ENCODE results near the gene LRP1-AS.

GRCh38 chr12:57195186-57195585 is 47.8 kb upstream of the LRP1-AS start:
- TF ChIP-seq, protein P1, sequence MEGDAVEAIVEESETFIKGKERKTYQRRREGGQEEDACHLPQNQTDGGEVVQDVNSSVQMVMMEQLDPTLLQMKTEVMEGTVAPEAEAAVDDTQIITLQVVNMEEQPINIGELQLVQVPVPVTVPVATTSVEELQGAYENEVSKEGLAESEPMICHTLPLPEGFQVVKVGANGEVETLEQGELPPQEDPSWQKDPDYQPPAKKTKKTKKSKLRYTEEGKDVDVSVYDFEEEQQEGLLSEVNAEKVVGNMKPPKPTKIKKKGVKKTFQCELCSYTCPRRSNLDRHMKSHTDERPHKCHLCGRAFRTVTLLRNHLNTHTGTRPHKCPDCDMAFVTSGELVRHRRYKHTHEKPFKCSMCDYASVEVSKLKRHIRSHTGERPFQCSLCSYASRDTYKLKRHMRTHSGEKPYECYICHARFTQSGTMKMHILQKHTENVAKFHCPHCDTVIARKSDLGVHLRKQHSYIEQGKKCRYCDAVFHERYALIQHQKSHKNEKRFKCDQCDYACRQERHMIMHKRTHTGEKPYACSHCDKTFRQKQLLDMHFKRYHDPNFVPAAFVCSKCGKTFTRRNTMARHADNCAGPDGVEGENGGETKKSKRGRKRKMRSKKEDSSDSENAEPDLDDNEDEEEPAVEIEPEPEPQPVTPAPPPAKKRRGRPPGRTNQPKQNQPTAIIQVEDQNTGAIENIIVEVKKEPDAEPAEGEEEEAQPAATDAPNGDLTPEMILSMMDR (IDR thresholded peaks at IDR 0.05): no peak
- TF ChIP-seq POLR2A (IDR thresholded peaks at IDR 0.05): no peak
